Vagina (tissue), 2 donors: Measurements from ENCODE around the gene CSMD2.

Experiments used
- CTCF ChIP-seq, 3 experiments: fragments of 450-650 bp in 2 of 3; fragments of 200-600 bp in 1 of 3; sonication (generic) in 1 of 3; IDR thresholded peaks; one replicate each; pipeline ENCODE4 v1.5.1; 2017 to 2019; ENCODE audit warnings: antibody characterized with exemption in 3 of 3, mild to moderate bottlenecking in 2 of 3, moderate library complexity in 2 of 3
- POLR2A ChIP-seq, 2 donors: fragments of 450-650 bp; IDR thresholded peaks; one replicate each; pipeline ENCODE4 v1.6.1; 2017; ENCODE audit warnings: antibody characterized with exemption in 2 of 2, mild to moderate bottlenecking in 2 of 2, moderate library complexity in 2 of 2
- POLR2AphosphoS5 ChIP-seq, 2 donors: sonication (generic); formaldehyde crosslinking; IDR thresholded peaks; one replicate each; pipeline ENCODE4 v1.9.0; 2017; ENCODE audit warnings: antibody characterized with exemption in 2 of 2, mild to moderate bottlenecking in 2 of 2, low read depth in 1 of 2; ENCODE audit not compliant: insufficient read depth in 1 of 2

- no peak for TF ChIP-seq CTCF (IDR thresholded peaks at IDR 0.05)
- TF ChIP-seq POLR2A (IDR thresholded peaks at IDR 0.05), result no peak
- TF ChIP-seq POLR2AphosphoS5 (IDR thresholded peaks at IDR 0.05; ENCODE audit: insufficient read depth in 1 of 2, low read depth in 1 of 2), result no peak
Measured at GRCh38 chr1:33630686-33631085, 534.3 kb downstream of the CSMD2 start.
